ENCODE measurements around the gene SBNO2. TPM values are rescaled to one million over a fixed set of nuclear protein-coding genes. Genes with fewer than 3 reads are reported as not detected.
"Not testable (repeated sequence)": the region's sequence is repeated elsewhere in the genome, so short reads cannot be mapped to it uniquely, and the experiment has no call there.

Gene SBNO2
- total and polyA plus RNA-seq, 9 of the 15 experiments (the other 6 are each of a cell fraction or from before 2014, with no cell fraction given) = 0.01 to 46.2 (median 6.7) TPM

DNA sequence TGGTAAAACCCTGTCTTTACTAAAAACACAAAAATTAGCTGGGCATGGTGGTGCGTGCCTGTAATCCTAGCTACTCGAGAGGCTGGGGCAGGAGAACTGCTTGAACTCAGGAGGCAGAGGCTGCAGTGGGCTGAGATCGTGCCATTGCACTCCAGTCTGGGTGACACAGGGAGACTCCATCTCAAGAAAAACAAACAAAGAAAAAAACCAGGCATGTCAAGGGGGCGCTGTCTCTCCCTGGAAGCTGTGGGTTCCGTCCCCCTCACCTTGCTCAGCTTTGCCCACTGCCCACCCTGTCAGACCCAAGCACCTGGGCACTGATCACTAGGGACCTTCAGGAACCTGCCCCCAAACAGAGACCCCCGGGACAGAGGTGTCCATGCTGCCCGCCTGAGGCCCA lies 45.0 kb downstream of the SBNO2 start:
- H4K20me1 ChIP-seq (replicated peaks; ENCODE audit: control insufficient read depth, insufficient read depth, low read length); CTCF ChIA-PET (ENCODE audit: low intra/inter-chr PET ratio); H3K4me3 ChIP-seq; BruUV-seq (replicated peaks); FAIRE-seq; in situ Hi-C loops (cut with MboI); H2AFZ ChIP-seq (ENCODE audit: low read depth, low read length); H3K27ac ChIP-seq (ENCODE audit: extremely low read depth, low read depth, low read length); H3K27me3 ChIP-seq (ENCODE audit: control insufficient read depth in 2 of 2, insufficient read depth in 2 of 2, low read length in 2 of 2); intact Hi-C loops (cut with micrococcal nuclease); ATAC-seq; DNase-seq (ENCODE audit: extremely low read depth in 1 of 4, low spot score in 3 of 4); H3K9me3 ChIP-seq (replicated peaks; ENCODE audit: control insufficient read depth, insufficient read depth, low read depth, low read length); H3K4me2 ChIP-seq (ENCODE audit: insufficient read depth, low read length); H3K9me1 ChIP-seq (ENCODE audit: control insufficient read depth, insufficient read depth, low read length): not testable (repeated sequence)
- POLR2A ChIA-PET = interaction anchor here (0.6 to 0.8 kb wide), 3 partner anchors 24 to 63 kb away, joined by 3 read pairs; no protein-coding TSS in a partner anchor
- Histone ChIP-seq H3K4me1 (replicated peaks in 1 of 2; ENCODE audit: control insufficient read depth in 2 of 2, insufficient read depth in 2 of 2, low read length in 2 of 2) (peaks cover 8 to 81% of the 10 kb centered on the region in 2 experiments), H3K79me2 (ENCODE audit: control insufficient read depth, insufficient read depth, low read length) (peaks cover 16% of the 10 kb centered on the region; the same call in 2 of the 3 replicates), H3K9ac (ENCODE audit: insufficient read depth in 1 of 2, low read depth in 2 of 2, low read length in 2 of 2) (0 out of 4 replicates have a peak overlapping the region, but pooled peaks of 1 of the 2 experiments have one; percentile 1), H3K36me3 (ENCODE audit: control insufficient read depth, insufficient read depth, low read length) (peaks cover 31% of the 10 kb centered on the region; the same call in 2 of the 3 replicates)
- TF ChIP-seq, protein P1, sequence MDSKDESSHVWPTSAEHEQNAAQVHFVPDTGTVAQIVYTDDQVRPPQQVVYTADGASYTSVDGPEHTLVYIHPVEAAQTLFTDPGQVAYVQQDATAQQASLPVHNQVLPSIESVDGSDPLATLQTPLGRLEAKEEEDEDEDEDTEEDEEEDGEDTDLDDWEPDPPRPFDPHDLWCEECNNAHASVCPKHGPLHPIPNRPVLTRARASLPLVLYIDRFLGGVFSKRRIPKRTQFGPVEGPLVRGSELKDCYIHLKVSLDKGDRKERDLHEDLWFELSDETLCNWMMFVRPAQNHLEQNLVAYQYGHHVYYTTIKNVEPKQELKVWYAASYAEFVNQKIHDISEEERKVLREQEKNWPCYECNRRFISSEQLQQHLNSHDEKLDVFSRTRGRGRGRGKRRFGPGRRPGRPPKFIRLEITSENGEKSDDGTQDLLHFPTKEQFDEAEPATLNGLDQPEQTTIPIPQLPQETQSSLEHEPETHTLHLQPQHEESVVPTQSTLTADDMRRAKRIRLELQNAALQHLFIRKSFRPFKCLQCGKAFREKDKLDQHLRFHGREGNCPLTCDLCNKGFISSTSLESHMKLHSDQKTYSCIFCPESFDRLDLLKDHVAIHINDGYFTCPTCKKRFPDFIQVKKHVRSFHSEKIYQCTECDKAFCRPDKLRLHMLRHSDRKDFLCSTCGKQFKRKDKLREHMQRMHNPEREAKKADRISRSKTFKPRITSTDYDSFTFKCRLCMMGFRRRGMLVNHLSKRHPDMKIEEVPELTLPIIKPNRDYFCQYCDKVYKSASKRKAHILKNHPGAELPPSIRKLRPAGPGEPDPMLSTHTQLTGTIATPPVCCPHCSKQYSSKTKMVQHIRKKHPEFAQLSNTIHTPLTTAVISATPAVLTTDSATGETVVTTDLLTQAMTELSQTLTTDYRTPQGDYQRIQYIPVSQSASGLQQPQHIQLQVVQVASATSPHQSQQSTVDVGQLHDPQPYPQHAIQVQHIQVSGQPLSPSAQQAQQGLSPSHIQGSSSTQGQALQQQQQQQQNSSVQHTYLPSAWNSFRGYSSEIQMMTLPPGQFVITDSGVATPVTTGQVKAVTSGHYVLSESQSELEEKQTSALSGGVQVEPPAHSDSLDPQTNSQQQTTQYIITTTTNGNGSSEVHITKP (IDR thresholded peaks at IDR 0.05; ENCODE audit: partially characterized antibody) = peak; percentile 56
- WGBS (ENCODE audit: insufficient coverage, low coverage, missing lambda C conversion rate) = 83% methylated on average over 5 of the region's 7 CpGs
